ENCODE data around the gene RAB20.

DNA sequence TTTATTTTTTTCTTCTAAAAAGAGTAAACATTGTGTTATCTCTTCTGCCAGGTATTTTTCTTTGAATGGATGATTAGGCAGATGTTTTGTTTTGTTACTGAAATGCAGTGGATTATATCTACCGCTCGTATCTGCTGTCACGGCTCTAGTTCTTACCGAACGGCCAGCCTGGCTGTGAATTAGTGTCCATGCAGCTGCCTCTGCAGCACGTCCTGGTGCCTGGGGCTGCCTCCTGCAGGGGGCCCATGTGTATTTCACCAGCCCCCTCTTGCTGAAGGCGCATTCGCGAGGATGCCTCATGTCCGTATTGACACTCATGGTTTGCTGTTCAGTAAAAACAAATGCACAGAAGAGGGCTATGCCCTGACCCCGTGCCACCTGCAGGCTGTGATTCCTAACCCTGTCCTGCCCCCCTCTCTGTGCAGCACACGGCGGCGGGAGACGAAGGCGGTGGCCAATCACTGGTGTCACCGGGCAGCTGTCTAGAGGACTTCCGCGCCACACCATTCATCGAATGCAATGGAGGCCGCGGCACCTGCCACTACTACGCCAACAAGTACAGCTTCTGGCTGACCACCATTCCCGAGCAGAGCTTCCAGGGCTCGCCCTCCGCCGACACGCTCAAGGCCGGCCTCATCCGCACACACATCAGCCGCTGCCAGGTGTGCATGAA is 49.9 kb downstream of the RAB20 start:
- TF ChIP-seq POLR2A (IDR thresholded peaks at IDR 0.05) (no peak), CTCF (IDR thresholded peaks at IDR 0.05) (no peak)

Measured in testis (tissue), 2 donors.